Mesothelial cell of epicardium (in vitro differentiated cells): Measurements from ENCODE around the gene HACD1. TPM values are rescaled to one million over a fixed set of nuclear protein-coding genes. Genes with fewer than 3 reads are reported as not detected.

Source experiments
- DNase-seq, 2 experiments: peaks; one replicate each; pipeline ENCODE4 v3.0.0; 2021; ENCODE audit warnings: low spot score in 2 of 2; ENCODE audit not compliant: unreplicated experiment in 2 of 2
- H3K27ac Mint-ChIP-seq: 2 replicates; pipeline ENCODE4 v1.8.0; 2021; ENCODE audit warnings: mixed read lengths
- H3K27me3 Mint-ChIP-seq: 2 replicates; pipeline ENCODE4 v1.8.0; 2021; ENCODE audit warnings: low read depth, mixed read lengths
- H3K36me3 Mint-ChIP-seq: 2 replicates; pipeline ENCODE4 v1.8.0; 2021; ENCODE audit warnings: mixed read lengths
- H3K4me1 Mint-ChIP-seq: 2 replicates; pipeline ENCODE4 v1.8.0; 2021; ENCODE audit warnings: mixed read lengths
- H3K4me3 Mint-ChIP-seq: 2 replicates; pipeline ENCODE4 v1.8.0; 2021; ENCODE audit warnings: mild to moderate bottlenecking, moderate library complexity, mixed read lengths
- H3K9me3 Mint-ChIP-seq: 2 replicates; pipeline ENCODE4 v1.8.0; 2021; ENCODE audit warnings: mixed read lengths
- total RNA-seq: library from RNA; stranded (reverse); gene quantifications from 3 replicates; pipeline ENCODE4 v1.2.1, GENCODE V29; 2021
- TF ChIP-seq, protein P1 (sequence below): fragments of 200-600 bp; sonication (generic); IDR thresholded peaks from one replicate; pipeline ENCODE4 v1.5.0; 2021; ENCODE audit warnings: antibody characterized with exemption; ENCODE audit not compliant: unreplicated experiment

Gene HACD1
- total RNA-seq, 1 donor from 2014 or later, result 14.7 TPM

DNA sequence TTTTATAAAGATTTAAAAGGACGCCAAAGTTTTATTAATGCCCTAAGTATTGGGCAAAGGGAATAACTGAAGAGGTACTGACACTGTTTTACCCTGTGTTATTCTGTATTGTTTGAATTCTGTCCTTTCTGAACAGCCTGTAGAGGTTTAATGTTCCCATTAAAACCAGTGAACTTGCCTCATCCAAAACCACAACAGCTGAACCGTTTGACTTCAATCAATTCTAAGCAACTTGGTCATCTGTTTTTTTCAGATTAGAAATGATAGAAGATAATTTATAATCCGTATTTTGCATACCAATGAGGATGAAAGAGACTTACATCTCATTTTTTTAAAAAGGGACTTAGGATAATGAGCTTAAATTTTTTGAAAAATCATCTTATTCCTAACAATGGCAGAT is 40.4 kb downstream of the HACD1 start:
- Mint-ChIP-seq H3K4me3 (no peak overlapping the region), H3K4me1 (peaks cover 7% of the 10 kb centered on the region), H3K36me3 (no peaks in the 10 kb centered on the region), H3K27ac (no peak overlapping the region), H3K27me3 (no peaks in the 10 kb centered on the region), H3K9me3 (peaks cover 21% of the 10 kb centered on the region)
- TF ChIP-seq, protein P1, sequence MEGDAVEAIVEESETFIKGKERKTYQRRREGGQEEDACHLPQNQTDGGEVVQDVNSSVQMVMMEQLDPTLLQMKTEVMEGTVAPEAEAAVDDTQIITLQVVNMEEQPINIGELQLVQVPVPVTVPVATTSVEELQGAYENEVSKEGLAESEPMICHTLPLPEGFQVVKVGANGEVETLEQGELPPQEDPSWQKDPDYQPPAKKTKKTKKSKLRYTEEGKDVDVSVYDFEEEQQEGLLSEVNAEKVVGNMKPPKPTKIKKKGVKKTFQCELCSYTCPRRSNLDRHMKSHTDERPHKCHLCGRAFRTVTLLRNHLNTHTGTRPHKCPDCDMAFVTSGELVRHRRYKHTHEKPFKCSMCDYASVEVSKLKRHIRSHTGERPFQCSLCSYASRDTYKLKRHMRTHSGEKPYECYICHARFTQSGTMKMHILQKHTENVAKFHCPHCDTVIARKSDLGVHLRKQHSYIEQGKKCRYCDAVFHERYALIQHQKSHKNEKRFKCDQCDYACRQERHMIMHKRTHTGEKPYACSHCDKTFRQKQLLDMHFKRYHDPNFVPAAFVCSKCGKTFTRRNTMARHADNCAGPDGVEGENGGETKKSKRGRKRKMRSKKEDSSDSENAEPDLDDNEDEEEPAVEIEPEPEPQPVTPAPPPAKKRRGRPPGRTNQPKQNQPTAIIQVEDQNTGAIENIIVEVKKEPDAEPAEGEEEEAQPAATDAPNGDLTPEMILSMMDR, result no peak
- DNase-seq, result no peak

GRCh38 chr10:17564911-17565310 is 52.3 kb downstream of the HACD1 start:
- no peak overlapping the region for H3K4me3 Mint-ChIP-seq
- H3K9me3 Mint-ChIP-seq, result peaks cover 8% of the 10 kb centered on the region
- H3K4me1 Mint-ChIP-seq, result peaks cover 28% of the 10 kb centered on the region
- H3K27me3 Mint-ChIP-seq, result no peaks in the 10 kb centered on the region
- no peaks in the 10 kb centered on the region for H3K36me3 Mint-ChIP-seq
- TF ChIP-seq, protein P1, result no peak
- no peak overlapping the region for H3K27ac Mint-ChIP-seq
- DNase-seq, result no peak

GRCh38 chr10:17563452-17563851 is 53.7 kb downstream of the HACD1 start:
- TF ChIP-seq, protein P1, result no peak

GRCh38 chr10:17562614-17563013 is 54.6 kb downstream of the HACD1 start:
- Mint-ChIP-seq H3K9me3 (peaks cover 8% of the 10 kb centered on the region), H3K27me3 (no peaks in the 10 kb centered on the region), H3K36me3 (no peaks in the 10 kb centered on the region), H3K4me1 (peaks cover 28% of the 10 kb centered on the region), H3K4me3 (peak overlapping the region; percentile 23), H3K27ac (peak overlapping the region; percentile 85)
- TF ChIP-seq, protein P1, result no peak
- DNase-seq, result no peak

More at GRCh38 chr10:17563452-17563851, 53.7 kb downstream of the HACD1 start:
- Mint-ChIP-seq H3K9me3 (peaks cover 8% of the 10 kb centered on the region), H3K4me1 (peaks cover 28% of the 10 kb centered on the region), H3K36me3 (no peaks in the 10 kb centered on the region), H3K4me3 (no peak overlapping the region), H3K27me3 (no peaks in the 10 kb centered on the region), H3K27ac (peak overlapping the region; percentile 85)
- no peak for DNase-seq

DNA sequence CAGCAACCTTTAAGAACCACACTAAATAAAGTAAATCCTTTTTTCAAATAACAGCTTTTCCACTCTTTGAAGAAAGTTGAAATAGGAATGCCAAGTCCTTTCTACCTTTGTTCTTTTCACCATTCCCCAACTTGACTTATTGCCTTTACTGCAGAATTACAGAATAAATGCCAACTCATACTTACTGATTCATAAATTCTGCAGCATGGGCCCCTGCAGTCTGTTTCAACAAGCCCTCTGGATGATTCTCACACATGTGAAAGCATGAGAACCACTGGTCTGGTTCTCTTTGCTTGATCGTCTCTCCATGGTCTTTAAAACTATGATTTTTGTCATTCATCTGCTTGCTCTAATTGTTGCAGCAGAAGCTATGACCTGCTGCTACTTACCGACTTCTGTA is 56.1 kb downstream of the HACD1 start:
- no peak overlapping the region for H3K4me3 Mint-ChIP-seq

More for the DNA sequence above, 56.1 kb downstream of the HACD1 start:
- Mint-ChIP-seq H3K4me1 (peaks cover 28% of the 10 kb centered on the region), H3K27me3 (no peaks in the 10 kb centered on the region), H3K9me3 (peaks cover 2% of the 10 kb centered on the region), H3K27ac (no peak overlapping the region), H3K36me3 (no peaks in the 10 kb centered on the region)
- TF ChIP-seq, protein P1, result no peak
- no peak for DNase-seq
